ENCODE results near the gene FSTL3. TPM values are rescaled to one million over a fixed set of nuclear protein-coding genes. Genes with fewer than 3 reads are reported as not detected.
A peak's percentile ranks its signal among the peaks of the same experiment; 100 is the strongest.
"Not testable (repeated sequence)": the region's sequence is repeated elsewhere in the genome, so short reads cannot be mapped to it uniquely, and the experiment has no call there.

FSTL3 gene
- 1 to 10 TPM; 1.5 to 1.9 (median 1.5) TPM for total RNA-seq
- total RNA-seq (2013) = 3.3 TPM

GRCh38 chr19:676339-677105, at the start of gene FSTL3:
Gene FSTL3 (plus strand): TSS chr19:676392. CDS start chr19:676424, 32 bp downstream.
- no peaks in the 10 kb centered on the region for H3K9me3 ChIP-seq (ENCODE audit: control insufficient read depth, insufficient read depth, low read length)
- no peaks in the 10 kb centered on the region for H3K9me3 Mint-ChIP-seq
- H3K4me1 Mint-ChIP-seq = peaks cover 5 to 11% of the 10 kb centered on the region in 2 donors
- H3K27ac Mint-ChIP-seq = no peak within 1 kb of the TSS
- H3K4me1 ChIP-seq (ENCODE audit: control insufficient read depth, insufficient read depth, low read length) = peaks cover 23% of the 10 kb centered on the region
- H3K27ac ChIP-seq (ENCODE audit: low read length) = no peak within 1 kb of the TSS
- DNase-seq = no peak
- H3K36me3 ChIP-seq (ENCODE audit: control insufficient read depth, insufficient read depth, low read length) = no peaks in the 10 kb centered on the region
- ATAC-seq = no peak
- intact Hi-C loops (cut with micrococcal nuclease) = no loop called here
- peak within 1 kb of the TSS; percentile 25 for H3K4me3 Mint-ChIP-seq
- TF ChIP-seq CTCF (IDR thresholded peaks at IDR 0.05) = no peak
- 12% methylated on average over 63 of the region's 63 CpGs for WGBS (ENCODE audit: insufficient coverage)
- H3K4me3 ChIP-seq (ENCODE audit: low read length) = no peak within 1 kb of the TSS
- peaks cover 26% of the 10 kb centered on the region for H3K27me3 ChIP-seq (ENCODE audit: control insufficient read depth, insufficient read depth, low read length)
- H3K36me3 Mint-ChIP-seq = no peaks in the 10 kb centered on the region
- H3K27me3 Mint-ChIP-seq (ENCODE audit: low read depth in 2 of 2) = peaks cover 0 to 12% of the 10 kb centered on the region in 2 donors

DNA sequence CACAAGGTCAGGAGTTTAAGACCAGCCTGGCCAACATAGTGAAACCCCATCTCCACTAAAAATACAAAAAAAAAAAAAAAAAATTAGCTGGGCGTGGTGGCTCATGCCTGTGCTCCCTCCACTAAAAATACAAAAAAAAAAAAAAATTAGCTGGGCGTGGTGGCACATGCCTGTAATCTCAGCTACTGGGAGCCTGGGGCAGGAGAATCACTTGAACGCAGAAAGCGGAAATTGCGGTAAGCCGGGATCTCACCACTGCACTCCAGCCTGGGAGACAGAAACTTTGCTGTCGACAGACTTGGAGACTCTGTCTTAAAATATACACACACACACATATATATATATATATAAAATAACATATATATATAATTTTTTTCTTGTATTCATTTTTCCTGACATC, 49.6 kb upstream of the FSTL3 start:
- H3K27ac ChIP-seq (ENCODE audit: low read length); H3K4me3 Mint-ChIP-seq; H3K9me3 Mint-ChIP-seq; H3K27me3 Mint-ChIP-seq (ENCODE audit: low read depth in 2 of 2); H3K36me3 Mint-ChIP-seq; ATAC-seq; H3K27ac Mint-ChIP-seq; intact Hi-C loops (cut with micrococcal nuclease); H3K4me3 ChIP-seq (ENCODE audit: low read length); H3K4me1 ChIP-seq (ENCODE audit: control insufficient read depth, insufficient read depth, low read length); H3K27me3 ChIP-seq (ENCODE audit: control insufficient read depth, insufficient read depth, low read length); H3K9me3 ChIP-seq (ENCODE audit: control insufficient read depth, insufficient read depth, low read length); H3K4me1 Mint-ChIP-seq; DNase-seq: not testable (repeated sequence)
- WGBS (ENCODE audit: insufficient coverage) = 96% methylated on average over 6 of the region's 7 CpGs
- peaks cover 41% of the 10 kb centered on the region for H3K36me3 ChIP-seq (ENCODE audit: control insufficient read depth, insufficient read depth, low read length)

DNA sequence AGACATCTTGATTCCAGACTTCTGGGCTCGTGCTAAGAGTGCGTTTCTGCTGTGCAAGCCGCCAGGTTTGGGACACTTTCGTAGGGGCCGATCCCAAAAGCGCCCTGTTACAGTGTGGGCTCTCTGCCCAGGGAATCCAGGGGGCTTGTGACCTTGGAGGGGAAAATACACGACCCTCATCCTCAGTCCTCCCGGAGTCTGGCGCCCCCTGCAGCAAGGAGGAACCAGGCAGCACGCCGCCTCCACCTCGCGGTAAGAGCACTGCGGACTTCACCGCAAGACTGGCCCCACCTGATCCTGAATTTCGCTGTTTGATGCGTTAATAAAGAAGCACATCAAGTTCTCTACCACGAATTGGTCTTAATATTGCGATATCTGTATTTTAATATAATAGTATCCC, 48.0 kb upstream of the FSTL3 start:
- H3K36me3 Mint-ChIP-seq = no peaks in the 10 kb centered on the region
- H3K9me3 Mint-ChIP-seq = no peaks in the 10 kb centered on the region
- Histone ChIP-seq H3K36me3 (ENCODE audit: control insufficient read depth, insufficient read depth, low read length) (peaks cover 35% of the 10 kb centered on the region), H3K27me3 (ENCODE audit: control insufficient read depth, insufficient read depth, low read length) (no peaks in the 10 kb centered on the region), H3K4me1 (ENCODE audit: control insufficient read depth, insufficient read depth, low read length) (peaks cover 16% of the 10 kb centered on the region), H3K9me3 (ENCODE audit: control insufficient read depth, insufficient read depth, low read length) (no peaks in the 10 kb centered on the region), H3K27ac (ENCODE audit: low read length) (no peak overlapping the region), H3K4me3 (ENCODE audit: low read length) (no peak overlapping the region)
- WGBS (ENCODE audit: insufficient coverage) = 93% methylated on average over 17 of the region's 19 CpGs
- H3K27me3 Mint-ChIP-seq (ENCODE audit: low read depth in 2 of 2) = no peaks in the 10 kb centered on the region
- intact Hi-C loops (cut with micrococcal nuclease) = no loop called here
- no peak for ATAC-seq
- no peak overlapping the region for H3K27ac Mint-ChIP-seq
- H3K4me1 Mint-ChIP-seq = peaks cover 0 to 15% of the 10 kb centered on the region in 2 donors
- TF ChIP-seq CTCF (IDR thresholded peaks at IDR 0.05) = no peak
- no peak overlapping the region for H3K4me3 Mint-ChIP-seq
- peak in 1 of 2 donors; percentile 43 for DNase-seq

- Histone ChIP-seq H3K36me3 (ENCODE audit: control insufficient read depth, insufficient read depth, low read length) (peaks cover 27% of the 10 kb centered on the region), H3K4me1 (ENCODE audit: control insufficient read depth, insufficient read depth, low read length) (peaks cover 24% of the 10 kb centered on the region)
- H3K9me3 Mint-ChIP-seq; H3K36me3 Mint-ChIP-seq; H3K4me3 Mint-ChIP-seq; H3K27me3 ChIP-seq (ENCODE audit: control insufficient read depth, insufficient read depth, low read length); DNase-seq; H3K27me3 Mint-ChIP-seq (ENCODE audit: low read depth in 2 of 2); ATAC-seq; H3K27ac ChIP-seq (ENCODE audit: low read length); H3K9me3 ChIP-seq (ENCODE audit: control insufficient read depth, insufficient read depth, low read length); H3K4me3 ChIP-seq (ENCODE audit: low read length); H3K27ac Mint-ChIP-seq; intact Hi-C loops (cut with micrococcal nuclease): not testable (repeated sequence)
- peaks cover 9 to 26% of the 10 kb centered on the region in 2 donors for H3K4me1 Mint-ChIP-seq
- 95% methylated on average over 25 of the region's 25 CpGs for WGBS (ENCODE audit: insufficient coverage)
These were observed 46.7 kb upstream of the FSTL3 start for GRCh38 chr19:629515-629914.

Measured in natural killer cell (primary cell).